ENCODE measurements around the gene MAPRE2. TPM values are rescaled to one million over a fixed set of nuclear protein-coding genes. Genes with fewer than 3 reads are reported as not detected.

The MAPRE2 gene
- total and polyA plus RNA-seq, 2 donors (not counting 1 experiment from before 2014, with no cell fraction given), result 18.5 to 88.1 TPM

DNA sequence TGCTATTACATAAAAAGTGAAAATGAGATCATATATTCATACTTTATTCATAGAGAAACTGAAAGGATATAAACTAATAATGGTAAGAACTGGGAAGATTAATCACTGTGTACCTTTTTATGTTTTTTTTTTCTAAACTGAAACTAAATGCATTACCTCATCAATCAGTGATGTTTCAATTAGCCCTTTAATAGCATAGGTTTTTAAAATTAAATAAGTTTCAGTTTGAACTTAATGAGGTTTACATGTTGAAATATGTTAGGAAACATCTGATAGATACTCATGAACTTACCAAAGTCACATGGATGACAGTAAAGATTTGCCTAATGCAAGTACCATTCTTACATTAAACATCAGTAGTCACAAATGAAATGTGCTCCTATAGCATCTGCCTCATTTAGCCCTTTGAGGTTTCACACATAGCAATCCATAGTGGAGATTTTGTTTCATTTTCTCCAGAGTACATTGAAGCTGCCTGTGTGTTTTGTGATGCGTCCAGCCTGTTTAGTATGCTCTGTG, 8.9 kb downstream of the MAPRE2 start:
- H4K20me1 ChIP-seq (ENCODE audit: control insufficient read depth, extremely low read depth, insufficient read depth, low read length), result no peaks in the 10 kb centered on the region
- no peak overlapping the region for H2AFZ ChIP-seq (ENCODE audit: low read length)
- peaks cover 21% of the 10 kb centered on the region for H3K4me1 ChIP-seq (ENCODE audit: control insufficient read depth, extremely low read depth, insufficient read depth, low read length)
- H3K79me2 ChIP-seq (ENCODE audit: control insufficient read depth, insufficient read depth, low read length), result peaks cover 28% of the 10 kb centered on the region
- no peak overlapping the region for H3K9ac ChIP-seq (ENCODE audit: insufficient read depth, low read length)
- H3K27ac ChIP-seq (ENCODE audit: insufficient read depth, low read length), result peak overlapping the region; percentile 17
- peak overlapping the region; percentile 90 for H3K4me2 ChIP-seq (ENCODE audit: extremely low read depth, insufficient read depth, low read length)
- TF ChIP-seq EZH2 (IDR thresholded peaks at IDR 0.05; ENCODE audit: low read length, missing control alignments), result no peak
- TF ChIP-seq, protein P1, sequence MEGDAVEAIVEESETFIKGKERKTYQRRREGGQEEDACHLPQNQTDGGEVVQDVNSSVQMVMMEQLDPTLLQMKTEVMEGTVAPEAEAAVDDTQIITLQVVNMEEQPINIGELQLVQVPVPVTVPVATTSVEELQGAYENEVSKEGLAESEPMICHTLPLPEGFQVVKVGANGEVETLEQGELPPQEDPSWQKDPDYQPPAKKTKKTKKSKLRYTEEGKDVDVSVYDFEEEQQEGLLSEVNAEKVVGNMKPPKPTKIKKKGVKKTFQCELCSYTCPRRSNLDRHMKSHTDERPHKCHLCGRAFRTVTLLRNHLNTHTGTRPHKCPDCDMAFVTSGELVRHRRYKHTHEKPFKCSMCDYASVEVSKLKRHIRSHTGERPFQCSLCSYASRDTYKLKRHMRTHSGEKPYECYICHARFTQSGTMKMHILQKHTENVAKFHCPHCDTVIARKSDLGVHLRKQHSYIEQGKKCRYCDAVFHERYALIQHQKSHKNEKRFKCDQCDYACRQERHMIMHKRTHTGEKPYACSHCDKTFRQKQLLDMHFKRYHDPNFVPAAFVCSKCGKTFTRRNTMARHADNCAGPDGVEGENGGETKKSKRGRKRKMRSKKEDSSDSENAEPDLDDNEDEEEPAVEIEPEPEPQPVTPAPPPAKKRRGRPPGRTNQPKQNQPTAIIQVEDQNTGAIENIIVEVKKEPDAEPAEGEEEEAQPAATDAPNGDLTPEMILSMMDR (conservative IDR thresholded peaks at IDR 0.05 in 1 of 2, IDR thresholded peaks at IDR 0.05 in 1 of 2; ENCODE audit: low read depth in 1 of 2, low read length in 2 of 2), result no peak
- no peaks in the 10 kb centered on the region for H3K9me3 ChIP-seq (ENCODE audit: control insufficient read depth, insufficient read depth, low read depth, low read length)
- H3K4me3 ChIP-seq (replicated peaks in 1 of 4; ENCODE audit: control extremely low read depth in 1 of 4, insufficient read depth in 1 of 4, low read depth in 3 of 4, low read length in 4 of 4), result peak overlapping the region in 2 of 4 experiments; percentile 5 to 7
- DNase-seq (ENCODE audit: low read depth in 2 of 2), result peak; percentile 6 to 42
- H3K27me3 ChIP-seq (ENCODE audit: control insufficient read depth, insufficient read depth, low read length), result no peaks in the 10 kb centered on the region
- H3K36me3 ChIP-seq (ENCODE audit: control insufficient read depth, insufficient read depth, low read length), result no peaks in the 10 kb centered on the region

DNA sequence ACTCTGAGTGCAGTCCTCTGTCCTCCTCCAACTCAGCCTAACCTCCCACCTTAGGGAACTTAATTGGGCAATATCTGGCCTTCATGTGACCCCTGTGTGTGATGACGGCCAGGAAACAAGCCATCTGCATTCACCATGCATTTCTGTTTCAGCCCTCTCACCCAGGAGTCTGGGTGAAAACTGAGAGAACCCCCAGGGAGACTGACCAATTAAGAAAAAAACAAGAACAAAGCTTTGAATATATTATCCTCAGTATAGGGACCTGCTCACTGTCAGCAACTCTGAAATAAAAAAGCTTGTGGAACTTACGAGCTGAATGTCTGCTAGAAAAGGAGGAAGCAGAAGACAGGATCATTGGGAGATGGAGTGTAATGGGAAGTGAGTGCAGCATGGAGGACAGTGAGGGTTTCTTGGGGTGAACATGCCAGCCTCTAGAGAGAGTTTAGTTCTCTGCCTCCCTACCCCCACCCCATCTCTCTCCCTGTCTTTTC, 9.5 kb downstream of the MAPRE2 start:
- Histone ChIP-seq H3K4me3 (replicated peaks in 1 of 4; ENCODE audit: control extremely low read depth in 1 of 4, insufficient read depth in 1 of 4, low read depth in 3 of 4, low read length in 4 of 4) (peak overlapping the region in 1 of 4 experiments; percentile 5), H3K9me3 (ENCODE audit: control insufficient read depth, insufficient read depth, low read depth, low read length) (no peaks in the 10 kb centered on the region), H3K79me2 (ENCODE audit: control insufficient read depth, insufficient read depth, low read length) (peaks cover 26% of the 10 kb centered on the region), H3K4me1 (ENCODE audit: control insufficient read depth, extremely low read depth, insufficient read depth, low read length) (peaks cover 21% of the 10 kb centered on the region), H3K27ac (ENCODE audit: insufficient read depth, low read length) (peak overlapping the region; percentile 17), H2AFZ (ENCODE audit: low read length) (no peak overlapping the region), H3K36me3 (ENCODE audit: control insufficient read depth, insufficient read depth, low read length) (no peaks in the 10 kb centered on the region), H3K9ac (ENCODE audit: insufficient read depth, low read length) (no peak overlapping the region), H3K27me3 (ENCODE audit: control insufficient read depth, insufficient read depth, low read length) (no peaks in the 10 kb centered on the region), H3K4me2 (ENCODE audit: extremely low read depth, insufficient read depth, low read length) (peak overlapping the region; percentile 90), H4K20me1 (ENCODE audit: control insufficient read depth, extremely low read depth, insufficient read depth, low read length) (no peaks in the 10 kb centered on the region)
- peak in 1 of 2 donors; percentile 17 for DNase-seq (ENCODE audit: low read depth in 2 of 2)
- TF ChIP-seq, protein P1 (conservative IDR thresholded peaks at IDR 0.05 in 1 of 2, IDR thresholded peaks at IDR 0.05 in 1 of 2; ENCODE audit: low read depth in 1 of 2, low read length in 2 of 2), result no peak
- no peak for TF ChIP-seq EZH2 (IDR thresholded peaks at IDR 0.05; ENCODE audit: low read length, missing control alignments)

DNA sequence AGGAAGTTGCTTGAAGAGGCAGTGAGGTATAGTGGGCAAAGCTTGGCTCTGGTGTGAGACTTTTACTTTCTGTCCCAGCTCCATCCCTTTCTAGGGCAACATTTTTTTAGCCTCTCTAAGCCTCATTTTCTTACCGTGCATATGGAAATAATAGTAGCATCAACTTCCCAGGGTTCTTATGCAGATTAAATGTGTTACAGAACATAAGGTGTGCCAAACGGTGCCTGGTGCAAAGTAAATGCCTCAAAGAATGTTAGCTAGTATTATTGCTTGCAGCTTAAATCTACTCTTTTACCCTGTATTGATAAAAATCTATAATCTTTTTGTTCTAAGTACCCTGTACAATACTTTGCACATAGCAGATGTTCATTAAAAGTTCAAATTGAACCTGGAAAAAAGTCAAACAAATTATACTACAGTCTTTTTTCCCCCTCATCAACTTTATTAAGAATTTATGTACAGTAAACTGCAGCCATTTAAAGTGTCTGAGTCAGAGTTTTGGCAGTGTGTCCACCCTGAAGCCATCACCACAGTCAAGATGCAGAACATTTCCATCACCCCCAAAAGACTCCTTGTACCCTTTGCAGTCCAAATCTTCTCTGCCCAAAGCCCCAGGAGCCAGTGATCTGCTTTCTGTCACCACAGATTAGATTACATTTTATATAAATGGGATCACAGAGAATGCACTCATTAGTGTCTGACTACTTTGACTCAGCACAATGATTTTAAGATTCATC, 10.6 kb downstream of the MAPRE2 start:
- H3K4me2 ChIP-seq (ENCODE audit: extremely low read depth, insufficient read depth, low read length), result no peak overlapping the region
- peaks cover 16% of the 10 kb centered on the region for H3K4me1 ChIP-seq (ENCODE audit: control insufficient read depth, extremely low read depth, insufficient read depth, low read length)
- H3K36me3 ChIP-seq (ENCODE audit: control insufficient read depth, insufficient read depth, low read length), result no peaks in the 10 kb centered on the region
- H4K20me1 ChIP-seq (ENCODE audit: control insufficient read depth, extremely low read depth, insufficient read depth, low read length), result no peaks in the 10 kb centered on the region
- peak; percentile 36 to 37 for DNase-seq (ENCODE audit: low read depth in 2 of 2)
- H2AFZ ChIP-seq (ENCODE audit: low read length), result no peak overlapping the region
- H3K4me3 ChIP-seq (replicated peaks in 1 of 4; ENCODE audit: control extremely low read depth in 1 of 4, insufficient read depth in 1 of 4, low read depth in 3 of 4, low read length in 4 of 4), result no peak overlapping the region
- no peaks in the 10 kb centered on the region for H3K9me3 ChIP-seq (ENCODE audit: control insufficient read depth, insufficient read depth, low read depth, low read length)
- no peak overlapping the region for H3K9ac ChIP-seq (ENCODE audit: insufficient read depth, low read length)
- H3K79me2 ChIP-seq (ENCODE audit: control insufficient read depth, insufficient read depth, low read length), result peaks cover 20% of the 10 kb centered on the region
- H3K27me3 ChIP-seq (ENCODE audit: control insufficient read depth, insufficient read depth, low read length), result no peaks in the 10 kb centered on the region
- H3K27ac ChIP-seq (ENCODE audit: insufficient read depth, low read length), result no peak overlapping the region
- TF ChIP-seq, protein P1 (conservative IDR thresholded peaks at IDR 0.05 in 1 of 2, IDR thresholded peaks at IDR 0.05 in 1 of 2; ENCODE audit: low read depth in 1 of 2, low read length in 2 of 2), result no peak
- TF ChIP-seq EZH2 (IDR thresholded peaks at IDR 0.05; ENCODE audit: low read length, missing control alignments), result no peak
